ENCODE data around the gene RAB15. TPM values are rescaled to one million over a fixed set of nuclear protein-coding genes. Genes with fewer than 3 reads are reported as not detected.

Gene RAB15
- total and polyA plus RNA-seq, 9 of the 15 experiments (the other 6 are each of a cell fraction or from before 2014, with no cell fraction given), result 0.09 to 0.30 (median 0.16) TPM; not detected in 2

DNA sequence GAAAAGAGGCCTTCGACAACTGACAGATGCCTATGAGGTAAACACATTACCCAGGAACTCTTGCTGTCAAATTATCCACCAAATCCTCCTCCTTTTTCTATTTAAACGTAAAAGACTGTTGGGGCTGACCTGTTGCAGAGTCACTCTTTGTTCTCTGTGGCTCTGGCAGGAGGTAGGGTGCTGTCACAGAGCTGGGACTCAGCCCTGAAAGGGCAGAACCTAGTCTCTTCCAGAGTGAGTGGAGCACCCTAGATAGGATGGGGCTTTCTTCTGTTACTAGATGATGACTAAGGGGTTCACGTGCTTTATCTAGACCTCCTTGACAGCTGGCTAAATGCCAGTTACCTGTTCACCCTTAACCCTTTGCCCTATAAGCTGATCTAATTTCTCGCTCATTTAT, 40.2 kb upstream of the RAB15 start:
- no peak for FAIRE-seq
- peak; percentile 66; the same call in 2 of the 3 replicates for ATAC-seq
- intact Hi-C loops (cut with micrococcal nuclease), result no loop called here
- TF ChIP-seq NFIC (IDR thresholded peaks at IDR 0.05), result peak; percentile 56
- TF ChIP-seq, protein P1, sequence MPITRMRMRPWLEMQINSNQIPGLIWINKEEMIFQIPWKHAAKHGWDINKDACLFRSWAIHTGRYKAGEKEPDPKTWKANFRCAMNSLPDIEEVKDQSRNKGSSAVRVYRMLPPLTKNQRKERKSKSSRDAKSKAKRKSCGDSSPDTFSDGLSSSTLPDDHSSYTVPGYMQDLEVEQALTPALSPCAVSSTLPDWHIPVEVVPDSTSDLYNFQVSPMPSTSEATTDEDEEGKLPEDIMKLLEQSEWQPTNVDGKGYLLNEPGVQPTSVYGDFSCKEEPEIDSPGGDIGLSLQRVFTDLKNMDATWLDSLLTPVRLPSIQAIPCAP (CRISPR knock-in tag; IDR thresholded peaks at IDR 0.05; ENCODE audit: borderline replicate concordance), result no peak
- TF ChIP-seq ZFP30 (CRISPR knock-in tag; IDR thresholded peaks at IDR 0.05; ENCODE audit: borderline replicate concordance), result no peak
- no peak for TF ChIP-seq MBD2 (IDR thresholded peaks at IDR 0.05; ENCODE audit: borderline replicate concordance, low read depth)
- no peaks in the 10 kb centered on the region for H3K9me1 ChIP-seq (ENCODE audit: control insufficient read depth, insufficient read depth, low read length)
- no peak overlapping the region for H3K27ac ChIP-seq (ENCODE audit: extremely low read depth, low read depth, low read length)
- H3K9ac ChIP-seq (ENCODE audit: insufficient read depth in 1 of 2, low read depth in 2 of 2, low read length in 2 of 2), result no peak overlapping the region
- BruUV-seq (replicated peaks), result no TSS peak
- H3K27me3 ChIP-seq (ENCODE audit: control insufficient read depth in 2 of 2, insufficient read depth in 2 of 2, low read length in 2 of 2), result no peaks in the 10 kb centered on the region
- in situ Hi-C loops (cut with MboI), result no loop called here
- peak in 3 of 4 experiments; percentile 14 to 20 (median 18) for DNase-seq (ENCODE audit: extremely low read depth in 1 of 4, low spot score in 3 of 4)
- 54% methylated on average over 4 of the region's 4 CpGs for WGBS (ENCODE audit: insufficient coverage, low coverage, missing lambda C conversion rate)
- no peak overlapping the region for H3K4me3 ChIP-seq
- ChIA-PET CTCF (ENCODE audit: low intra/inter-chr PET ratio) (no interaction called here), POLR2A (interaction anchor here (0.8 kb wide), 1 partner anchor 32 kb away, joined by 3 read pairs; no protein-coding TSS in a partner anchor)
- H2AFZ ChIP-seq (ENCODE audit: low read depth, low read length), result no peak overlapping the region
- H3K36me3 ChIP-seq (ENCODE audit: control insufficient read depth, insufficient read depth, low read length), result peaks cover 40% of the 10 kb centered on the region; the same call in 2 of the 3 replicates
- H3K9me3 ChIP-seq (replicated peaks; ENCODE audit: control insufficient read depth, insufficient read depth, low read depth, low read length), result no peaks in the 10 kb centered on the region
- H4K20me1 ChIP-seq (replicated peaks; ENCODE audit: control insufficient read depth, insufficient read depth, low read length), result no peaks in the 10 kb centered on the region
- H3K79me2 ChIP-seq (ENCODE audit: control insufficient read depth, insufficient read depth, low read length), result no peaks in the 10 kb centered on the region
- no peak overlapping the region for H3K4me2 ChIP-seq (ENCODE audit: insufficient read depth, low read length)
- H3K4me1 ChIP-seq (replicated peaks in 1 of 2; ENCODE audit: control insufficient read depth in 2 of 2, insufficient read depth in 2 of 2, low read length in 2 of 2), result no peaks in the 10 kb centered on the region; a peak in 2 of 5 replicates

DNA sequence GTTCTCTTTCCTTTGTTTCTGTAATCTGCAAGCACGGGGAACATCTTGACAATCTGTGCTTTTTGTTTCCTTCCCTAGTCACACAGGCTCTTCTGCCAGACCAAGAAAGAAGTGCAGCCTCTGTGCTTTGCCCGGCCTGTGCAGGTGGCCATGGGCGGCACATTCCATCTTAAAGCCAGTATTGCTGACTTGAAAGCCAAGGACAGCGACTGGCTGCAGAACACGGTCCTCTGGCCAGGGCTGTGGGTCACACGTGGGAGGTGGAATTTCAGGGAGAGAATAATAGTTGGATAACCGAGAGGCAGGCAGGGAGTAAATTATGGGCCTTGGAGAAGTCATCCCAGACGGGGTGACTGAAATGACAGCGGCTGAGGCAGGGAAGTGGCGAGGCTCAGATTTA, 39.4 kb upstream of the RAB15 start:
- BruUV-seq (replicated peaks), result no TSS peak
- Histone ChIP-seq H4K20me1 (replicated peaks; ENCODE audit: control insufficient read depth, insufficient read depth, low read length) (no peaks in the 10 kb centered on the region), H3K79me2 (ENCODE audit: control insufficient read depth, insufficient read depth, low read length) (no peaks in the 10 kb centered on the region), H3K4me3 (no peak overlapping the region), H3K27me3 (ENCODE audit: control insufficient read depth in 2 of 2, insufficient read depth in 2 of 2, low read length in 2 of 2) (no peaks in the 10 kb centered on the region), H3K36me3 (ENCODE audit: control insufficient read depth, insufficient read depth, low read length) (peaks cover 40% of the 10 kb centered on the region; the same call in 2 of the 3 replicates), H2AFZ (ENCODE audit: low read depth, low read length) (no peak overlapping the region), H3K9me3 (replicated peaks; ENCODE audit: control insufficient read depth, insufficient read depth, low read depth, low read length) (no peaks in the 10 kb centered on the region), H3K9me1 (ENCODE audit: control insufficient read depth, insufficient read depth, low read length) (no peaks in the 10 kb centered on the region), H3K9ac (ENCODE audit: insufficient read depth in 1 of 2, low read depth in 2 of 2, low read length in 2 of 2) (no peak overlapping the region), H3K27ac (ENCODE audit: extremely low read depth, low read depth, low read length) (no peak overlapping the region), H3K4me2 (ENCODE audit: insufficient read depth, low read length) (no peak overlapping the region), H3K4me1 (replicated peaks in 1 of 2; ENCODE audit: control insufficient read depth in 2 of 2, insufficient read depth in 2 of 2, low read length in 2 of 2) (peaks cover 0 to under 1% of the 10 kb centered on the region in 2 experiments; a peak in 2 of 5 replicates)
- CTCF ChIA-PET (ENCODE audit: low intra/inter-chr PET ratio), result no interaction called here
- WGBS (ENCODE audit: insufficient coverage, low coverage, missing lambda C conversion rate), result 81% methylated on average over 7 of the region's 10 CpGs
- POLR2A ChIA-PET, result no interaction called here
- no peak for ATAC-seq
- DNase-seq (ENCODE audit: extremely low read depth in 1 of 4, low spot score in 3 of 4), result no peak
- intact Hi-C loops (cut with micrococcal nuclease) (no loop called here), in situ Hi-C loops (cut with MboI) (no loop called here)
- no peak for FAIRE-seq
- TF ChIP-seq MYNN (IDR thresholded peaks at IDR 0.05), result no peak
- no peak for TF ChIP-seq MYNN (CRISPR knock-in tag; IDR thresholded peaks at IDR 0.05)
- TF ChIP-seq, protein P2, sequence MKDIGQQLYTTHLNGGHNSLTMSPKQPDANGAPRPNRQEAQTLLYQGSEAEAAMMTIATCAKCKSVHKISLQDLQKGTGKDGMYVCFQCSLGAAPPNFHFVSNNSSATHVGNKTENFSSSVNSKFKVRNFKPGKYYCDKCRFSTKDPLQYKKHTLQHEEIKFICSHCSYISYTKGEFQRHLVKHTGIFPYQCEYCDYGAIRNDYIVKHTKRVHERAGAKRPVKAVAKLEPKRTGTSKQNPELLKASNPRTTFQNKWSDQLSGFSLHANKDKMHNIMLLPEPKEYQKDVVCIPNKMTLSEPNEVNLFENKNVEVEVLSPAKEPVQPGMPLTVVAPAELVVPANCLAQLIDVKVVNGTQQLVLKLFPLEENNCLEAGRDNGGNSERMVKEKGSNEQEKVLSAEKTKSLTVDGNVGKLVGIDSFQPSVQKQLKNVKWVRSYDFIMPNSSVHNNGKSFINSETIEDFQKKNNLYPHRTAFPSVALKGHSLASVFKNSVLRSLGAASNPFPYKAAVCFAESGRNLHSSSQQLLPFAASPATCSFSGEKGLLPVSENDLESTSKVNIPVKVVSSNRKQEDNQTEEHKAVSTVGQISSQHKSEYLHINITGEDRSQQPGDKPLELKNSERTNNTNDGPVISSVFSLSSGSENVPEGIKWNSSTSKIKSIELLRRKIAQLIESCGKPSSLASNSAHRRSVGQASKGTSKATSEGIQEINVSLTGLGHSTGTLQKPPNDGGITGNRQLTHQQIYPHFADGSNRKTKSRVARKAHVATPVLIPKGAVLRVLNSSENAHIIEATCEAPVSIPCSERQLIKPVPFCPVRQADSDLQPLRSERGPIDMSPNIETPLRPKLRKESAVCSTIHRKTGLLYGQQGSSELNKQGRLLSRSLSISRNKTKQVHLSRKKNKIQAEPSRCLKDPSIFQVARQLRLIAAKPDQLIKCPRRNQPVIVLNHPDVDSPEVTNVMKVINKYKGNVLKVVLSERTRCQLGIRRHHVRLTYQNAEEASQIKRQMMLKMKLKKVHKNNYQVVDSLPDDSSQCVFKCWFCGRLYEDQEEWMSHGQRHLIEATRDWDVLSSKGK (CRISPR knock-in tag; IDR thresholded peaks at IDR 0.05), result no peak
- no peak for TF ChIP-seq MTF1 (CRISPR knock-in tag; IDR thresholded peaks at IDR 0.05; ENCODE audit: borderline replicate concordance)
- TF ChIP-seq HMGN3 (IDR thresholded peaks at IDR 0.05; ENCODE audit: borderline replicate concordance, extremely low read depth, insufficient read length, low read depth, low read length), result no peak
- TF ChIP-seq ZNF76 (CRISPR knock-in tag; IDR thresholded peaks at IDR 0.05; ENCODE audit: borderline replicate concordance), result no peak
- no peak for TF ChIP-seq SMAD3 (CRISPR knock-in tag; conservative IDR thresholded peaks at IDR 0.05)
- no peak for TF ChIP-seq SIRT6 (IDR thresholded peaks at IDR 0.05; ENCODE audit: low read depth, low read length)
- TF ChIP-seq GTF2A2 (tag; IDR thresholded peaks at IDR 0.05), result no peak
